NCI-H524 (cell line): Measurements from ENCODE around the gene CAMTA1.
"Not testable (repeated sequence)": the region's sequence is repeated elsewhere in the genome, so short reads cannot be mapped to it uniquely, and the experiment has no call there.

Experiments
- DNase-seq, 2 experiments: peaks; one replicate each; lab custom pipeline; 2025; lab: John Stamatoyannopoulos, UW

The CAMTA1 gene

GRCh38 chr1:7372477-7373120, 587.3 kb downstream of the CAMTA1 start:
- DNase-seq: no peak

GRCh38 chr1:7373251-7373650, 588.0 kb downstream of the CAMTA1 start:
- DNase-seq: no peak

- DNase-seq: no peak
Observed at GRCh38 chr1:7373876-7374562, 588.8 kb downstream of the CAMTA1 start.

- no peak for DNase-seq
Observed at GRCh38 chr1:7374563-7375160, 589.4 kb downstream of the CAMTA1 start.

GRCh38 chr1:7375329-7375728, 590.1 kb downstream of the CAMTA1 start:
- DNase-seq: no peak

GRCh38 chr1:7375781-7376660, 590.8 kb downstream of the CAMTA1 start:
- no peak for DNase-seq

- DNase-seq: no peak
Observed at GRCh38 chr1:7376676-7377075, 591.4 kb downstream of the CAMTA1 start.

GRCh38 chr1:7378346-7379130, 593.3 kb downstream of the CAMTA1 start:
- DNase-seq: no peak

- DNase-seq: no peak
Observed at GRCh38 chr1:7379441-7379971, 594.3 kb downstream of the CAMTA1 start.

GRCh38 chr1:7380068-7380467, 594.8 kb downstream of the CAMTA1 start:
- not testable (repeated sequence) for DNase-seq

GRCh38 chr1:7380712-7381111, 595.5 kb downstream of the CAMTA1 start:
- no peak for DNase-seq

GRCh38 chr1:7381729-7382128, 596.5 kb downstream of the CAMTA1 start:
- not testable (repeated sequence) for DNase-seq

GRCh38 chr1:7382971-7383370, 597.7 kb downstream of the CAMTA1 start:
- no peak for DNase-seq

GRCh38 chr1:7383671-7384520, 598.6 kb downstream of the CAMTA1 start:
- no peak for DNase-seq

- no peak for DNase-seq
Observed at GRCh38 chr1:7384679-7385078, 599.4 kb downstream of the CAMTA1 start.

- peak in 1 of 2 experiments; percentile 30 for DNase-seq
Observed at GRCh38 chr1:7385471-7386225, 600.4 kb downstream of the CAMTA1 start.

- DNase-seq: peak; percentile 12 to 83
Observed at GRCh38 chr1:7386226-7387052, 601.2 kb downstream of the CAMTA1 start.

GRCh38 chr1:7387053-7387927, 602.0 kb downstream of the CAMTA1 start:
- DNase-seq: no peak
